ENCODE measurements around the gene RGS13. TPM values are rescaled to one million over a fixed set of nuclear protein-coding genes. Genes with fewer than 3 reads are reported as not detected.

Gene RGS13
- total and polyA plus RNA-seq, 2 donors (not counting 1 experiment from before 2014, with no cell fraction given) = not detected

- H4K20me1 ChIP-seq (ENCODE audit: control insufficient read depth, extremely low read depth, insufficient read depth, low read length) = no peaks in the 10 kb centered on the region
- no peaks in the 10 kb centered on the region for H3K9me3 ChIP-seq (ENCODE audit: control insufficient read depth, insufficient read depth, low read depth, low read length)
- no peaks in the 10 kb centered on the region for H3K36me3 ChIP-seq (ENCODE audit: control insufficient read depth, insufficient read depth, low read length)
- no peak overlapping the region for H3K4me3 ChIP-seq (replicated peaks in 1 of 4; ENCODE audit: control extremely low read depth in 1 of 4, insufficient read depth in 1 of 4, low read depth in 3 of 4, low read length in 4 of 4)
- peak; percentile 88 to 89 for DNase-seq (ENCODE audit: low read depth in 2 of 2)
- H3K9ac ChIP-seq (ENCODE audit: insufficient read depth, low read length) = no peak overlapping the region
- no peak overlapping the region for H2AFZ ChIP-seq (ENCODE audit: low read length)
- TF ChIP-seq EZH2 (IDR thresholded peaks at IDR 0.05; ENCODE audit: low read length, missing control alignments) (no peak), CTCF (conservative IDR thresholded peaks at IDR 0.05 in 1 of 2, IDR thresholded peaks at IDR 0.05 in 1 of 2; ENCODE audit: low read depth in 1 of 2, low read length in 2 of 2) (no peak)
- peak overlapping the region; percentile 39 for H3K27ac ChIP-seq (ENCODE audit: insufficient read depth, low read length)
- H3K79me2 ChIP-seq (ENCODE audit: control insufficient read depth, insufficient read depth, low read length) = no peaks in the 10 kb centered on the region
- H3K4me1 ChIP-seq (ENCODE audit: control insufficient read depth, extremely low read depth, insufficient read depth, low read length) = peaks cover 14% of the 10 kb centered on the region
- H3K27me3 ChIP-seq (ENCODE audit: control insufficient read depth, insufficient read depth, low read length) = no peaks in the 10 kb centered on the region
- peak overlapping the region; percentile 51 for H3K4me2 ChIP-seq (ENCODE audit: extremely low read depth, insufficient read depth, low read length)
These were observed 66.4 kb downstream of the RGS13 start for GRCh38 chr1:192702212-192702902.

- Histone ChIP-seq H3K79me2 (ENCODE audit: control insufficient read depth, insufficient read depth, low read length) (no peaks in the 10 kb centered on the region), H3K36me3 (ENCODE audit: control insufficient read depth, insufficient read depth, low read length) (no peaks in the 10 kb centered on the region), H2AFZ (ENCODE audit: low read length) (no peak overlapping the region), H3K9ac (ENCODE audit: insufficient read depth, low read length) (no peak overlapping the region), H3K27me3 (ENCODE audit: control insufficient read depth, insufficient read depth, low read length) (no peaks in the 10 kb centered on the region), H3K4me1 (ENCODE audit: control insufficient read depth, extremely low read depth, insufficient read depth, low read length) (peaks cover 14% of the 10 kb centered on the region), H3K4me2 (ENCODE audit: extremely low read depth, insufficient read depth, low read length) (no peak overlapping the region), H3K27ac (ENCODE audit: insufficient read depth, low read length) (no peak overlapping the region), H3K4me3 (replicated peaks in 1 of 4; ENCODE audit: control extremely low read depth in 1 of 4, insufficient read depth in 1 of 4, low read depth in 3 of 4, low read length in 4 of 4) (no peak overlapping the region), H4K20me1 (ENCODE audit: control insufficient read depth, extremely low read depth, insufficient read depth, low read length) (no peaks in the 10 kb centered on the region), H3K9me3 (ENCODE audit: control insufficient read depth, insufficient read depth, low read depth, low read length) (no peaks in the 10 kb centered on the region)
- DNase-seq (ENCODE audit: low read depth in 2 of 2) = peak in 1 of 2 donors; percentile 14
- TF ChIP-seq CTCF (conservative IDR thresholded peaks at IDR 0.05 in 1 of 2, IDR thresholded peaks at IDR 0.05 in 1 of 2; ENCODE audit: low read depth in 1 of 2, low read length in 2 of 2) (no peak), EZH2 (IDR thresholded peaks at IDR 0.05; ENCODE audit: low read length, missing control alignments) (no peak)
These were observed 67.6 kb downstream of the RGS13 start for GRCh38 chr1:192703283-192704206.

GRCh38 chr1:192705510-192705909 is 69.6 kb downstream of the RGS13 start:
- peaks cover 11% of the 10 kb centered on the region for H3K4me1 ChIP-seq (ENCODE audit: control insufficient read depth, extremely low read depth, insufficient read depth, low read length)
- H3K9ac ChIP-seq (ENCODE audit: insufficient read depth, low read length) = no peak overlapping the region
- H3K79me2 ChIP-seq (ENCODE audit: control insufficient read depth, insufficient read depth, low read length) = no peaks in the 10 kb centered on the region
- TF ChIP-seq CTCF (conservative IDR thresholded peaks at IDR 0.05 in 1 of 2, IDR thresholded peaks at IDR 0.05 in 1 of 2; ENCODE audit: low read depth in 1 of 2, low read length in 2 of 2) = no peak
- TF ChIP-seq EZH2 (IDR thresholded peaks at IDR 0.05; ENCODE audit: low read length, missing control alignments) = no peak
- no peak overlapping the region for H3K4me2 ChIP-seq (ENCODE audit: extremely low read depth, insufficient read depth, low read length)
- no peak overlapping the region for H3K4me3 ChIP-seq (replicated peaks in 1 of 4; ENCODE audit: control extremely low read depth in 1 of 4, insufficient read depth in 1 of 4, low read depth in 3 of 4, low read length in 4 of 4)
- H3K27me3 ChIP-seq (ENCODE audit: control insufficient read depth, insufficient read depth, low read length) = no peaks in the 10 kb centered on the region
- H3K9me3 ChIP-seq (ENCODE audit: control insufficient read depth, insufficient read depth, low read depth, low read length) = no peaks in the 10 kb centered on the region
- H3K27ac ChIP-seq (ENCODE audit: insufficient read depth, low read length) = no peak overlapping the region
- H2AFZ ChIP-seq (ENCODE audit: low read length) = no peak overlapping the region
- H3K36me3 ChIP-seq (ENCODE audit: control insufficient read depth, insufficient read depth, low read length) = no peaks in the 10 kb centered on the region
- DNase-seq (ENCODE audit: low read depth in 2 of 2) = no peak
- no peaks in the 10 kb centered on the region for H4K20me1 ChIP-seq (ENCODE audit: control insufficient read depth, extremely low read depth, insufficient read depth, low read length)

Data from fibroblast of lung (primary cell).